Measurements from ENCODE around the gene ANXA5.
"Not testable (repeated sequence)": the region's sequence is repeated elsewhere in the genome, so short reads cannot be mapped to it uniquely, and the experiment has no call there.

Gene ANXA5

DNA sequence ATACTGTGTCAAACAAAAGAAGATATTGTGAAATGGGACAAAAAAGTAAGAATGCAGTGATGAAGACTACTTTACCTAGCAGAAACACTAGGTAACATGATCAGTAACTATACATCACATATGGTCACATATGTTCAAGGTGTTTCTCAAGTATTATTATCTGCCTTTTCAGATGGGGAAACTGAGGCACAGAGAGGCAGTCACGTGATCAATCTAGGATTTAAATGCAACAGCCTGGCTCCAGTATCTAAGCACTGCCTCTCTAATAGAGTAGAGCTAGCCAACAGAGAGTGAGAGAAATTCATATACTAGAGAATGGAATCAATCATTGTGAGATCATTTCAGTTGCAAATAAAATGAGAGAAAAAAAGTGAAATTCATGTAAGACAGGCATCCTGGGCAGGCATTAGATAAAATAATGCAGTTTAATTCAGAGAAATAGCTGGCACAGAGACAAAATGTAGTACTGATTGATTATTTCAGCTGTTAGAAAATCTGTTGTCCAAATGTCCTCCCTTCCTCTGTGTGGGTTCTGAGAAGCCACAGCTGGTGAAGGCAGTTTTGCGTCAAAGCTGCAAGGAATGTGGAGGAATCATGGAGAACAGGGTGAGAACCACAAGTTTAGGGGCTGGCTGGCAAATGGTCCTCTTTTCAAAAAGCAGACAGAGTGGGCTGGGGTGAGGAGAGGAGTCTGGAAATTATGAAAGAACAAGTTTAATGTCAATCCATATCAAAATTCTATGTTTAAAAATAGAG is 42.2 kb upstream of the ANXA5 start:
- H3K36me3 ChIP-seq (ENCODE audit: control insufficient read depth, insufficient read depth, low read length) = no peaks in the 10 kb centered on the region
- H3K4me3 ChIP-seq (replicated peaks; ENCODE audit: low read depth, low read length) = no peak overlapping the region
- DNase-seq (ENCODE audit: extremely low read depth, insufficient read length) = no peak
- TF ChIP-seq, protein P1, sequence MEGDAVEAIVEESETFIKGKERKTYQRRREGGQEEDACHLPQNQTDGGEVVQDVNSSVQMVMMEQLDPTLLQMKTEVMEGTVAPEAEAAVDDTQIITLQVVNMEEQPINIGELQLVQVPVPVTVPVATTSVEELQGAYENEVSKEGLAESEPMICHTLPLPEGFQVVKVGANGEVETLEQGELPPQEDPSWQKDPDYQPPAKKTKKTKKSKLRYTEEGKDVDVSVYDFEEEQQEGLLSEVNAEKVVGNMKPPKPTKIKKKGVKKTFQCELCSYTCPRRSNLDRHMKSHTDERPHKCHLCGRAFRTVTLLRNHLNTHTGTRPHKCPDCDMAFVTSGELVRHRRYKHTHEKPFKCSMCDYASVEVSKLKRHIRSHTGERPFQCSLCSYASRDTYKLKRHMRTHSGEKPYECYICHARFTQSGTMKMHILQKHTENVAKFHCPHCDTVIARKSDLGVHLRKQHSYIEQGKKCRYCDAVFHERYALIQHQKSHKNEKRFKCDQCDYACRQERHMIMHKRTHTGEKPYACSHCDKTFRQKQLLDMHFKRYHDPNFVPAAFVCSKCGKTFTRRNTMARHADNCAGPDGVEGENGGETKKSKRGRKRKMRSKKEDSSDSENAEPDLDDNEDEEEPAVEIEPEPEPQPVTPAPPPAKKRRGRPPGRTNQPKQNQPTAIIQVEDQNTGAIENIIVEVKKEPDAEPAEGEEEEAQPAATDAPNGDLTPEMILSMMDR (IDR thresholded peaks at IDR 0.05; ENCODE audit: insufficient read depth, low read length, poor library complexity, severe bottlenecking) = no peak
- no peaks in the 10 kb centered on the region for H3K27me3 ChIP-seq (replicated peaks; ENCODE audit: control insufficient read depth, insufficient read depth, low read length)

- DNase-seq (ENCODE audit: extremely low read depth, insufficient read length) = no peak
- H3K36me3 ChIP-seq (ENCODE audit: control insufficient read depth, insufficient read depth, low read length) = no peaks in the 10 kb centered on the region
- TF ChIP-seq, protein P1 (IDR thresholded peaks at IDR 0.05; ENCODE audit: insufficient read depth, low read length, poor library complexity, severe bottlenecking) = no peak
- H3K4me3 ChIP-seq (replicated peaks; ENCODE audit: low read depth, low read length) = no peak overlapping the region
- H3K27me3 ChIP-seq (replicated peaks; ENCODE audit: control insufficient read depth, insufficient read depth, low read length) = no peaks in the 10 kb centered on the region
Measured at GRCh38 chr4:121737846-121738554, 41.2 kb upstream of the ANXA5 start.

- TF ChIP-seq, protein P1 (IDR thresholded peaks at IDR 0.05; ENCODE audit: insufficient read depth, low read length, poor library complexity, severe bottlenecking) = peak; percentile 47
- no peaks in the 10 kb centered on the region for H3K27me3 ChIP-seq (replicated peaks; ENCODE audit: control insufficient read depth, insufficient read depth, low read length)
- no peak for DNase-seq (ENCODE audit: extremely low read depth, insufficient read length)
- no peak overlapping the region for H3K4me3 ChIP-seq (replicated peaks; ENCODE audit: low read depth, low read length)
- no peaks in the 10 kb centered on the region for H3K36me3 ChIP-seq (ENCODE audit: control insufficient read depth, insufficient read depth, low read length)
Measured at GRCh38 chr4:121736735-121737351, 40.1 kb upstream of the ANXA5 start.

DNA sequence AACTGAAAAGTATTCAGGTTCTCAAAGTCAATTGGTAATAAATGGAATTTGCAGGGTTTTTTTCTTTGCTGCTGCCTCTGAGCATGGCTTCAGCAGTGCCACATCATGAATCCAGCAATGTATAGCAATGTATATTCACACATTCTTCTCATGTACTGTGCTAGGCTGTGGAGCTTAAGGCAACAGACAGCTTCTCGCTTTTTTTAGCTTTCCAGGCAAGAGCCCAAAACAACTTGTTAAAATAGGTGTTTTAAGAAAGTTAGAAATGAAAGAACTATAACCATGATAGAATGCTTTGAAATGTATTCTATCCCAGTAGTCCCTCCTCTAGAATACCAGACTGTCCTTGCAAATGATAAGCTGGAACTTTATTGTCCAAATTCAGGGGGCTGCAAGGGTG is 37.8 kb upstream of the ANXA5 start:
- no peak for DNase-seq (ENCODE audit: extremely low read depth, insufficient read length)
- Histone ChIP-seq H3K27me3 (replicated peaks; ENCODE audit: control insufficient read depth, insufficient read depth, low read length) (no peaks in the 10 kb centered on the region), H3K36me3 (ENCODE audit: control insufficient read depth, insufficient read depth, low read length) (no peaks in the 10 kb centered on the region), H3K4me3 (replicated peaks; ENCODE audit: low read depth, low read length) (no peak overlapping the region)
- TF ChIP-seq, protein P1 (IDR thresholded peaks at IDR 0.05; ENCODE audit: insufficient read depth, low read length, poor library complexity, severe bottlenecking) = no peak

DNA sequence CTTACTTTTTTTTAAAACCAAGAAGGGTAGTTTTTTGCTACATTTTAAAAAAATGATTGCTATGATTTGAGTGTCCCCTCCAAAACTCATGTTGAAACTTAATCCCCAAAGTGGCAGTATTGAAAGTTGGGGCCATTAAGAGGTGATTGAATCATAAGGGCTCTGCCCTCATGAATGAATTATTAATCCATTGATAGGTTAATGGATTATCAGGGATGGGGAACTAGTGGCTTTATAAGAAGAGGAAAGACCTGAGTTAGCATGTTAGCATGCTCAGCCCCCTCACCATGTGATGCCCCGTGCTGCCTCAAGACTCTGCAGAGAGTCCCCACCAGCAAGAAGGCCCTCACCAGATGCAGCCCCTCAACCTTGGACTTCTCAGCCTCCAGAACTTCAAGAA is 37.2 kb upstream of the ANXA5 start:
- H3K4me3 ChIP-seq (replicated peaks; ENCODE audit: low read depth, low read length) = no peak overlapping the region
- TF ChIP-seq, protein P1 (IDR thresholded peaks at IDR 0.05; ENCODE audit: insufficient read depth, low read length, poor library complexity, severe bottlenecking) = no peak

DNA sequence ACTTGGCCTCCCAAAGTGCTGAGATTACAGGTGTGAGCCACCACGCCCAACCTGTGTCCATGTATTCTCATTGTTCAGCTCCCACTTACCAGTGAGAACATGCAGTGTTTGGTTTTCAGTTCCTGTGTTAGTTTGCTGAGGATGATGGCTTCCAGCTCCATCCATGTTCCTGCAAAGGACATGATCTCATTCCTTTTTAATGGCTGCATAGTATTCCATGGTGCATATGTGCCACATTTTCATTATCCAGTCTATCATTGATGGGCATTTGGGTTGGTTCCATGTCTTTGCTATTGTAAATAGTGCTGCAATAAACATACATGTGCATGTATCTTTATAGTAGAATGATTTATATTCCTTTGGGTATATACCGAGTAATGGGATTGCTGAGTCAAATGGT is 33.0 kb upstream of the ANXA5 start:
- H3K27me3 ChIP-seq (replicated peaks; ENCODE audit: control insufficient read depth, insufficient read depth, low read length); H3K36me3 ChIP-seq (ENCODE audit: control insufficient read depth, insufficient read depth, low read length); DNase-seq (ENCODE audit: extremely low read depth, insufficient read length); H3K4me3 ChIP-seq (replicated peaks; ENCODE audit: low read depth, low read length): not testable (repeated sequence)

More for the DNA sequence above, 37.2 kb upstream of the ANXA5 start:
- no peak for DNase-seq (ENCODE audit: extremely low read depth, insufficient read length)
- H3K36me3 ChIP-seq (ENCODE audit: control insufficient read depth, insufficient read depth, low read length) = no peaks in the 10 kb centered on the region
- H3K27me3 ChIP-seq (replicated peaks; ENCODE audit: control insufficient read depth, insufficient read depth, low read length) = no peaks in the 10 kb centered on the region

All from GM06990 (cell line).